ENCODE data around the gene EGFLAM.

The EGFLAM gene

DNA sequence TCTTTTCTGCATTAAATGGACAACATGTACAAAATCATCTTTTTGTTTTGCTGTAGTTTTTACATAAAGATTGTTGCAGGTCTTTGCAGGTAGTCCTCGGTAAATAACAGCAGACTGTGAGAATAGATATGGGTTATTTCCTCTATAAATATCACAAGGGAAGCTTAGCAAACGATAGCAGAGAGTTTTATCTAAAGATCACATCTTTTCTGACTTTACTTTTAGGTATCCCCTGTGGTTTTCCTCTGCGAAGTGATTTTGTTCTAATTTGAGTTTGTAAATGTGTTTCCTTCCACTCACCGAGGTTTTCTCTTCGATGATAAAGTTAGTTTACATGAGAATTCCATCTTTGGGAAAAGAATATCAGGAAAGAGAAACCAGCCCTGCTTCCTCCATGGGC is 109.6 kb downstream of the EGFLAM start:
- no peak overlapping the region for H3K27ac ChIP-seq
- H3K4me3 ChIP-seq = no peak overlapping the region

DNA sequence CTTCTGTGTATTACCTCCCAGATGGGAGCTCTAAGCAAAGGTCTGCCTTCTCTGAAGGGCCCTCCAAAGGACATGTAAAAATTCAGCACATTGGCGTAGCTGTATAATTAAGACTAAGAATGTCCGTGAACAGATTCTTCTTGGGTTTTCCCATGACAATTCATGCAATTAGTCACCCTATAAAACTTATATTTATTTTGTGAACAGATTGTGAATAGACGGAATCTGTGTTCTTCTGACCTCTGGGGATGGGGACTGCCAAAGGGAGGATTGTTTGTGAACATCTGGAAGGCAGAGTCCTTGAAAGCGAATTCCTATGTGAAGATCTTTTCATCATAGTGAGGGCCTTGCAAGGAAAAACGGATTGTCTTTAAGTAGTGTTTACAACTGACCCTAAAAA is 111.3 kb downstream of the EGFLAM start:
- Histone ChIP-seq H3K4me3 (no peak overlapping the region), H3K27ac (peak overlapping the region in 1 of 21 experiments; percentile 17)

DNA sequence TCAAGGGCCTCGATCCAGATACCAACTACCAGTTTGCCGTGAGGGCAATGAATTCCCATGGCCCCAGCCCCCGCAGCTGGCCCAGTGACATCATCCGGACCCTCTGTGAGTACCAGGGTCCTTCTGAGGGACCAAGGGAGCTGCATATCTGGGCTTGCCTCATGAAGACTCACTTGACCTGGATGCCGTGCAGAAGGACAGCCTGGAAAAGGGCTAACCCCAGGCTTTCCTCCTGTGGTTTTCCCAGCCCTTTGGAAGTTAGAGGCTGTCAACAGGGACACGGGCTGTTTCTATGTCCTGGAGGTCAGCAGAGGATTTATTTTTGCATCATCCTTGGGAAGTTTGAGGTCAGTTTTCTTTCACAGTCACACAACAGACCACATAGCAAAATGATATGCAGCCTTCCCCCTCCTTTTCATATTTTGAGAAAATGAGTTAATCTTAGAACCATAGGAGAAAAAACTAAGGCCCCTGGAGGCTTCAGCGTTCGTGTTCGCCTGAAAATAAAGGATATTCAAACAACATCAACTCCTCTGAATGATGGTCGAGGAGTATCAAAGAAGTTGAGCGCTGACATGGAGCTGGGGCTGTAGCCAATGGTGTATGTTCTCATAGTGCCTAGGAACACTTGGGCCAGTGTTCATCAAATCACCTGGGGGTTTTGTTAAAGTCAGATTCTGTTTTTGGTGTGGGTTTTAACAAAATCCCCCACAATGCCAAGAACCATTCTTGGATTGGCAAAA is 112.2 kb downstream of the EGFLAM start:
- H3K27ac ChIP-seq = peak overlapping the region in 4 of 21 experiments; percentile 6 to 50 (median 24)
- no peak overlapping the region for H3K4me3 ChIP-seq

DNA sequence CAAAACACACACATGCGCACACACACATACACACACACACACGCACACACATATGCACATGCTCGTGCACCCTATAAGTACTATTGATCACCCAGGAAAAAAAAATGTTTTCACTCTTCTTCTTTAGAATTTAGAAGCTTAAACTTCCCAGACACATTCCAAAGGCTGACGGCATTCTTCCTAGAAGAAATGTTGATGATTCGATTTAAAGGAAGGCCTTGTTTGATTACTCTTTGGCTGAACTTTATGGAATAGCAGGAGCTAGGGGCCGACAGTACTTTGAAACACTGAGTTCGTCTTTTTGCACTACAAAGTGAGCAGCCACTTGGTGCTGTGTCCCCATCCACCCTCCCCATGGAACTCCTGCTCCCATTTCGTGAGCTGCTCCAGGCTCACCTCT is 113.2 kb downstream of the EGFLAM start:
- Histone ChIP-seq H3K27ac (peak overlapping the region in 2 of 21 experiments; percentile 11 to 50), H3K4me3 (no peak overlapping the region)

DNA sequence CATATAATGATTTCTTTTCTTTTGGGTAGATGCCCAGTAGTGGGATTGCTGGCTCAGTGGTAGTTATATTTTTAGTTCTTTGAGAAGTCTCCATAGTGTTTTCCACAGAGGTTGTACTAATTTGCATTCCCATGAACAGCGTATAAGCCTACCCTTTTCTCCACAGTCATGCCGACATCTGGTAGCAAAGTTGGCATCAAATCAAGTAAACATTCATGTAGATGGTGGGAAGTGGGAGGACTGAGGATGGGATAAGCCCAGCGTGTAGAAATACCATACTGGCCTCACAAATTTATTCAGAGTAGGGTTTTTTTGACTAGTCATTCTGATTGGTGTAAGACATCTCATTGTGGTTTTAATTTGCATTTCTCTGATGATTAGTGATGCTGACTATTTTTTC is 115.4 kb downstream of the EGFLAM start:
- H3K27ac ChIP-seq = no peak overlapping the region
- no peak overlapping the region for H3K4me3 ChIP-seq

DNA sequence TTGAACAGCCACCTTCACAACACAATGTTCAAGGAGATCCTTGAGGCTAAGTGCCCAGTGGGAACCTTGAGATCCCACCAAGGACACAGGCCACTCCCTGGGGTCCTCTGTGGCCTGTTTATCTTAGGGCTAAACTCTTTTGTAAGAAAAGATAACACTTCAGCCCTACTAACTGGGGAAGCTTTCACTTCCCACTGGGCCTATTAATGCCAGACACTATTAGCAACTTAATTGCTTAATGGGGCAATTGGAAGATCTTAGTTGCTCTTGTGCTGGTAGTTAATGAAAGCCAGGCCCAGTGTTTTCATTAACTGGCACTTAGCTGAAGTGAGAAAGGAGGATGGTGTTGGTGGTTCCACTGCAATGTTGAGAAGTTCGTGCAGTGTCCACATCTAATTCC is 117.1 kb downstream of the EGFLAM start:
- Histone ChIP-seq H3K27ac (no peak overlapping the region), H3K4me3 (no peak overlapping the region)

DNA sequence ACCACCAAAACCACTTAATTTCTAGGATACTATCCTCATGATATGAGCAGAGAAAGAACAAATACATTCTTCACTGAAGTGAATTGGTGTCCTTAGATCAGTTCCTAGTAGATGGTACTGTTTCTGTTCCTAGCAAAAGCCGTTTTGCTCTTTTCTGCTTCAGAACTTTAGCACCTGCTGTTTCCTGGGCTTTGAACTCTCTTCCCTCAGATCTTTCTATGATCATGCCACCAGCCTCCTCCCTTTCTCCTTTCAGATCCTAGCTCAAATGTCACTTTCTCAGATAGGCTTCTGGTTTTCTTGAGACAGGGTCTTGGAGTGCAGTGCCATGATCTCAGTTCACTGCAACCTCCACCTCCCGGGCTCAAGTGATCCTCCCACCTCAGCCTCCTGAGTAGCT is 118.0 kb downstream of the EGFLAM start:
- H3K27ac ChIP-seq = no peak overlapping the region

DNA sequence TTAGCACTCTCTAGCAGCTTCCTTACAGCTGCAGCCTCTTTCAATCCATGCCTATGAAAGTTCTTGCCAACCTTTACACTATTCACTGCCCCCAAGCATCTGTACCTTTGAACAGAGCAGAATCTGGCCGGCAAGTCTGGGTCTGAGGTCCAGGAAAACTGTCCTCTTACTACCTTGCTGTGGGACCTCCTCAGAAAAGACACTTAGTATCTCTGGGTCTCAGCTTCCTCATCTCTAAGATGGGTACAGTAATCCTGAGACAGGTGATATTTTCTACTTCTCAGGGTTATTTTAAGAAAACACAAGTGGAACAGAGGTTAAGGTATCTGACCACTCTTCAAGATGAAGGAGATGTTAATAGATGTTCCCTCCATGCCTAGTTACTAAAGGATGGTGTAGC is 120.2 kb downstream of the EGFLAM start:
- no peak overlapping the region for H3K27ac ChIP-seq
- no peak overlapping the region for H3K4me3 ChIP-seq

More for the DNA sequence above, 118.0 kb downstream of the EGFLAM start:
- no peak overlapping the region for H3K4me3 ChIP-seq

DNA sequence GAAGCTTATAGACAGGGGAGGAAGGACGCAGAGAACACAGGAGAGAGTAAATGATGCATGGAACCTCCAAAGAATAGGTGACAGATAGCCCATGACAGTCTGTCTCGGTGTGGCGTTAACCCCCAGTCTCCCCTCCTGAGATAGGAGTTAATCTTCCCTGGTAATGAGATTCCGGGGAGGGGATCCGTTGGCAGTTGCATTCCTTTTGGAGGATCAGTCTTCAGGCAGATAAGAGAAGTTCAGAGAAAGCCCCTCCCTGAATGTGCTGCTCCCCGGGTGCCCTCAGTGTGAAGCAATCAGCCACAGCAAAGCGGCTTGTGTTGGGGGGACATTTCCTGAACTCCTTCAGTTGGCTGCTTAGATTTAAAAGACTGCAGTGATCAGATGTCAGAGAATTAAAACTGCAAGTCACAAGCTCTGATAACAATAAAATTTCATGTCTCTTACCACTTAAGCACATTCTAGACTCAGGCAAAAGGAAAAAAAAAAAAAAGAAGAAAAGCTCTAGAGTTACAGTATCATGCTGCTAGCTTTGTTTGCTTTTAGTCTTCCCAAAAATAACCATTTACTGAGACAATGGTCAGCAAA is 121.1 kb downstream of the EGFLAM start:
- H3K4me3 ChIP-seq = no peak overlapping the region
- H3K27ac ChIP-seq = no peak overlapping the region

DNA sequence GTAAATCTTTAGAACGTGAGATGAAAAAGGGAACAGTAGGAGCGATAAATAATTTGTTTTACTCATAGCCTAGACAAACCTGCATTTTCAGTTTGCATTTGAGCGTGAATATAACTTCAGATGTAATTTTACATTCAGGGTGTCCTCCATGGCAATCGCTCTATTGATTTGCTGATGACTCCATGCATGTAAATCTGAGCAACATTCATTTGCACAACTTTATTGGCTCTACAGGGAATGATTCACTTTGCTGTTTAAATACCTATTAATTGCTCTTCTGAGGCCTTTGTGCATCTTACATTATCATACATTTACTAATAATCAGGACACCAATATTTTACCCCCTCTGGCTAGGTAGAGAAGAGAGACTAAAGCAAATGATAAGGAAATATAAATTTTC is 122.2 kb downstream of the EGFLAM start:
- no peak overlapping the region for H3K27ac ChIP-seq
- no peak overlapping the region for H3K4me3 ChIP-seq

DNA sequence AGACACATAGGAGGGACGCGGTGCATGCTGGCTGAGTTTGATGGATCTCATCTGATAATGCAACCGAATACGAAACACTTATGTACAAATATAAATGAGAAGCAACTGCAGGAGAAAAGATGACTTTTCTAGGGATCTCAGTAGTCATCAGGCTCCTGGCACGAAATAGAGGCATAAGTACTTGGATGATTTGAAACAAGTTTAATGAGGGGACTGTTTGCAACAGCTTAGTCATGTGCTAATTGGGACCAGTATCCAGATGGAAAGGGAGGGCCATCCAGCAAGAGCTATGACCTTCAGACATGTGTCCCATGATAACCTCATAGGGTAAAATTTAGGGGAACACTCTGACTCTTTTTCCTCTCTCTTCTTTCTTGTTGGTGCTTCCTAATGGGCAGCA is 123.0 kb downstream of the EGFLAM start:
- Histone ChIP-seq H3K27ac (no peak overlapping the region), H3K4me3 (no peak overlapping the region)

DNA sequence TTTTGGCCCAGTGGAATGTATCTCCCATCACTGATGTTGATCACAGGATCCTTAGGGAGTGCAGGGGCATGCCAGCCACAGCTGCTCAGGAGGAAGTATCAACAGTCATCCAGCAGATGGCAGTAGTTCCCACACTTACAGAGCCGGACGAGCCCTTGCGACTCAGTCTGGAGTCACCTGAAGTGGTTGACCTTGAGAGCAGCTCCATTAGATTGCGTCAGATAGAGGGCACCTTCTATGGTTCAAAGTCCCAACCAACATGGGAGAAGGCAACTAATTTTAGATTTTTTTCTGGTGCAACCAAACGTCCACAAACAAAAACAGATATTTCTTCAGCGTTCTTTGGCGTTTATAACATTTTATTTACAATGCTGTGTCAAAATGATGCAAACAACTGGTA is 124.5 kb downstream of the EGFLAM start:
- no peak overlapping the region for H3K27ac ChIP-seq
- no peak overlapping the region for H3K4me3 ChIP-seq

DNA sequence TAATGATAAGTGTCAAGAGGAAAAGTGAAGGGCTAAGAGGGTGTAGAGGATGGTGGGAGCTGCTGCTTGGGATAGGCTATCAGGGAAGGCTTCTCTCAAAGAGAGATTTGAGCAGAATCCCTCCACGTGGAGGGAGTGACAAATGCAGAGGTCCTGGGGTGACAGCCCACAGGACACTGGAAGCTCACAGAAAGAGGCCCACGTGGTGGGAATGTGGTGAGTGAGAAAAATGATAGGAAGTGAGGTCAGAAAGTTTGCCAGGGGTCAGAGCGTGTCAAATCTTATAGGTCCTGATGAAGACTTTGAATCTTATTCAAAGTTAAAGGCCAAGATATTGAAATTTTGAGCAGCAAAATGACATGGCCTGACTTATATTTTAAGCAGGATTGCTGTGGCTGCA is 125.3 kb downstream of the EGFLAM start:
- Histone ChIP-seq H3K4me3 (no peak overlapping the region), H3K27ac (no peak overlapping the region)

DNA sequence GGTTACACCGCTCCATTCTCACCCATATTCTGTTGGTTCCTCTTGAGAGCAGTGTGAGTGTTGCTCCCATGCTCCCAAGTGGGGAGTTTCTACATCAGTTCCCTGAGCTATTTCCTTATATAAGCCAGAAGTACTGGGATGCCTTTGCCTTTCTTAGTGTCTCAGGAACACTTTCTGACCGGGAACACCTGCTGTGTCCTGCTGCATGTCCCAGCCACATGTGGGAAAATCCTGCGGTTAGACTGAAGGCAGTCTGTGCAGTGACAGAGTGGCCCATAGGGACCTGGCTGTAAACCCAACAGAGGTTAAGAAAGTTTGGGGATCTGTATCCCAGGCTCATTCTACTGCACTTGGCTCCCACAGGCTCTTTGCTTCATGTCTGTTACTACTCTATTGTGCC is 126.0 kb downstream of the EGFLAM start:
- Histone ChIP-seq H3K4me3 (no peak overlapping the region), H3K27ac (no peak overlapping the region)

DNA sequence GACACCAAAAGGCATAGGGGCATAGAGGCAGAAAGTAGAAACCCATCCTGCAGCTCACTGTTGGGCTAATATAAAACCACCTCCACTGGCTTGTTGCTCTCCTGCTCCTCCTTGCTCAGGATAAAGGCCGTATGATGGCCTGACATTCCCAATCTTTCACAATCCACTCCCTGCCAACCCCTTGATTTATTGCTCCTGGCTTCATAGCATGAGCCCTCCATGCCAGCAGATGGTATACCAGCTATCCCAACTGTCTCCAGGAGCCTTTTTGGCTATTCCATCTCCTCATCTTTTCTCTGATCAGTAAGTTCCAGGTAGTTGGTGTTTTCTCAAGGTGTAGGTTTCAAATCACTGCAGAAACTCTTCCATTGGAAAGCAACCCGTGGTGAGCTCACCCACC is 128.8 kb downstream of the EGFLAM start:
- Histone ChIP-seq H3K27ac (no peak overlapping the region), H3K4me3 (no peak overlapping the region)

DNA sequence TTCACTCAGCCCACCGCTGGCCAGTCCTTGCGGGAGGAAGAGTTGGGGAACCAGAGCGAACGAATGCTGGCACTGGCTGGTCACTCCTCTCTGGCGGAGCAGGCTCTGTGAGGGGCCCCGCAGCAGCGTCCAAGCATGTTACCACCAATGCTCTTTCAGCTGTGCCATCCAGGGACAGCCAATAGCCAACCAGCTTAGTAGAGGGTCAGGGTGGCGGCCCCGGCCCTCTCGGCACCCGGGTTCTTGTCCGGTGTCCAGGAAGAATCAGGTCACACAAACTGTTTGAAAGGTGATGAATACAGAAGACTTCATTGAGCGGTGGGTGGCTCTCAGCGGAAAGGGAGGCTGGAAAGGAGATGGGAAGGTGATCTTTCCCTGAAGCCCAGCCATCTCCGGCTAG is 135.3 kb downstream of the EGFLAM start:
- Histone ChIP-seq H3K4me3 (no peak overlapping the region), H3K27ac (no peak overlapping the region)

DNA sequence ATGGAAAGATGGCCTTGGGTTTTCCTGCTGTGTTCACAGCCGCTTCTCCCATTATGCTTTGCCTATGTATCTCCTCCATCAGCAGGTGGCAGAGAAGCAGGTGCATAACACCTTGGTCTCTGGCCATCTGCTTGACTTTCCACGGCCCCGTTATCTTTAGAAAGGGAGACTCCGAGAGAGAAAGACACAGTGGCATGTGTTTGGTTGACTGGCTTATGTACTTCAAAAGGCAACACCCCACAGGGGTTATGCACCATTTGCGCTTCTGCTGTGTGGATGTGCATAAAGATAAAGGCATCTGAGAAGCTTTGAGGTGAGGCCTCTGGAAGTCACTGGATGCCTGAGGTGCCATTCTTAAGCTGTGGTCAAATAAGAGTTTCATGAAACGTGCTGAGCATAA is 138.4 kb downstream of the EGFLAM start:
- Histone ChIP-seq H3K4me3 (no peak overlapping the region), H3K27ac (no peak overlapping the region)

DNA sequence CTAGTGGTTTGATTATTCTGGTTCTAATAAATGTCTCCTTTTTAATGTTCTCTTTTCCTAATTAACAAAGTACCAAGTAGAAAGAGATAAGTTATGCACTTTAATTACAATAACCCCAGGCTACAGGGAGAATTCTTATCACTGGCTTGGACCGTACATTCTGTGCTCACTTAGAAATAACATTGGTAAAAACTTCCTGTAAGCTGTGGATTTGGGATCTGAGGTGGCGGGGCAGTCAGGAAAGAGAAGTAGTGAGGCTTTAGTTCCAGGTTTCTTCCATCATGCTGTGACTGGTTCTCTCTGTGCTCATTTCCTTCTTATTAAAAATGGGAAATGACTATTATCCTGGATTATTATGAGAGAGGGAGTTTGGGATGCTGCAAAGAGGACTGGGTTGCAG is 142.0 kb downstream of the EGFLAM start:
- Histone ChIP-seq H3K27ac (no peak overlapping the region), H3K4me3 (no peak overlapping the region)

DNA sequence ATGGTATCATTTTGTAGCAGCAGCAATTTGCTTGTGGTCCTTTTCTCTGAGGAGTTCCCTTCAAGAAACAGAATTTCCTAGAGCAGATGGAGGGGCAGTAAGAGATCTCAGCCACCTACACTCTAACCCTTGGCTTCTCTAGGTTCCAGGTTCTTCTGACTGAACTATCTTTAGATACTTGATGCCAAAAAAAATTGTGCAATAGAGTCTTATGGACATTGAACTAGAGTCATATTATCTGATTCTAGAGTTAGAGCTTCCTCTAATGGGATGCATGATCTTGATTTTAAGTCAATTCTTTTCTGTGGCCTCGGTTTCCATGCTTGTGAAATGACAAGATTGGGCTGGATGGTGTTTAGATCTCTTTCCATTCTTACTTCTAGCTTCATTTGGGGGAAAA is 142.8 kb downstream of the EGFLAM start:
- Histone ChIP-seq H3K27ac (no peak overlapping the region), H3K4me3 (no peak overlapping the region)

DNA sequence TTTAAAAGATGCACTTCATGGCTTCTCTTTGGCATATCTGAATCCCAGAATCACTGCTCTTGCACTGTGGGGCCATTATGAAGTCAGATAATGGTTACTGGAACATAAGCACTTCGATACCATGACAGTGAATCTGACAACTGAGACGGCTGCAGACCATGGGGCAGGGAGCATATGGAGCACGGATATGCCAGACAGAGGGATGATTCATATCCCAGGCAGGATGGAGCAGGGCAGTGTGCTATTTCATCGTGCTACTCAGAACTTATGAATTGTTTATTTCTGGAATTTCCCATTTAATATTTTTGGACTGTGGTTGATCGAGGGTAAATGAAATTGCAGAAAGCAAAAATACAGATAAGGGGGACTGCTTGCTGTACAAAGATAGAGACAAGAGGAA is 145.0 kb downstream of the EGFLAM start:
- H3K4me3 ChIP-seq = no peak overlapping the region
- H3K27ac ChIP-seq = no peak overlapping the region

DNA sequence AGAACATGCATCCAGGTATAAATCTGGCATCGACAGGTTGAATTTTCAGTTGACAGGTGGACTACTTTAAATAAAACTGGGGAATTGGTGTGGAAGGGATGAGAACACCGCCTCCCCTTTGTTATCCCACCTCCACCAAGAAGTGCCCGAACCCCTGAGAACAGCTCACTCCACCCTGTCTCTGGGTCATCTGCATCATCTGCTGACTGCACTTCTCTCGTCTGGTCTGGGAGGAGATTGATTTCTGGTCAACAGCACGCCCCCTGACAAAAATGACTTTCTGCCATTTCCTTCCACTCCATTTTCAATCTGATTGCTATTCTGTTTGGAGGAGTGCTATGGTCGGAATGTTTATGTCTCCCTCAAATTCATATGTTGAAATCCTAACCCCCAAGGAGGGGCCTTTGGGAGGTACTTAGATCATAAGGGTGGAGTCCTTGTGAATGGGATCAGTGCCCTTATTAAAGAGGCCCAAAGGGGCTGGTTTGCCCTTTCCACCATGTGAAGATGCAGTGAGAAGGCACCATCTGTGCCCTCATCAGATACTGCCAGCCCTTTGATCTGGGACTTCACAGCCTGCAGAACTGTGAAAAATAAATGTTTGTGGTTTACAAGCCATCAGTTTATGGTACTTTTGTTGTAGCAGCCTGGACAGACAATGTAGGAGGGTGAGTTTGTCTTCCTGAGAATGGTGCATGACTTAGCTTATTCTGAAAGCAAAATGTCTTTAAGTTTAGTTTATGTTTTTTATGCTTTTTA is 145.7 kb downstream of the EGFLAM start:
- Histone ChIP-seq H3K4me3 (no peak overlapping the region), H3K27ac (no peak overlapping the region)
